HG02840 (cell line): ENCODE data around the gene UBA5.

Source experiments
- ATAC-seq: cut with Tn5 transposase; IDR thresholded peaks from one replicate; pipeline ENCODE4 v1.9.1; 2021; ENCODE audit warnings: mild to moderate bottlenecking, moderate library complexity, moderate number of reproducible peaks; ENCODE audit not compliant: unreplicated experiment, low FRiP score

UBA5 gene

DNA sequence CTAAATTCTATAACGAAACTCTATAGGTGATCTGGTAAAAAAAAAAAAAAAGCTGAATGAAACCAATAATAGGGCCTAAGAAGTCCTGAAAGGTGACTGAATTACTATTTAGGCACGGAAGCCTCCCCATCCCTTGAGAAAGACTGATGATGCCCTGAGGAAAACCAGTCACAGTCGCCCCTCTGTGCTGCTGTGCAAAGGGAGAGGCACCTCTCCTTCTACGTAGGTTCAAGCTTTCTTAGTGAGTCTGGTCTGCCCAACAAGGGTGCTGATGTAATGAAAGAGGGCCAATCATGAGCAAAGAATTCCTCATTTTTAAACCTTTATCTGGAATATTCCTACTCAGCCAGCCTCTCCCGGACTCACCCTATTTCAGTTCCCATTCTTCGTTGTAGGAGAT is 50.2 kb downstream of the UBA5 start:
- no peak for ATAC-seq

DNA sequence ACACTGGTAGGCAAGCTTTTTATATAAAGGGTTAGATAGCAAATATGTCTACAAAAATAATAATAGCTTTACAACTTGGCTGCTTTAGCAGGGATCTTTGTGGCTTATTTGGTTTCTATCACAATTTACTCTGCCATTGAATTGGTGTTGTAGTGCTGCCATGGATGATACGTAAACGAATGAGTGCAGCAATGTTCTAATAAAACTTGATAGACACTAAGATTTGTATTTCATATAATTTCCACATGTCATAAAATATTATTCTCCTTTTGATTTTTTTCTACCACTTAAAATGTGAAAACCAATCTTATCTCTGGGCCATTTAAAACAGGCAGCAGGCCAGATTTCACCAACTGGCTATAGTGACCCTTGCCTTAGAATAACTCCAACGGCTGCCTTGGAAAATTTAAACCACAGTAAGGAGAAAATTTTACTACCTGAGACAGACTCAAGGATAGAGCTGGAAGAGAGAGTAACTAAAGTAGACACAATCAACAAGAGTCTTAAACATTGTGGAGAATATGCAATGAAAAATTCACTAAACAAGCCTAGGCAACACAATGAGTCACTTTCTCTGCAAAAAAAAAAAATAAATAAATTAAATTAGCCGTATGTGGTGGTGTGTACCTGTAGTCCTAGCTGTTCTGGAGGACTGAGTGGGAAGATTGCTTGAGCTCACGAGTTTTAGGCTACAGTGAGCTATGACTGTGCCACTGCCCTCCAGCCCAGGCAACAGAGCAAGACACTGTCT is 54.0 kb downstream of the UBA5 start:
- no peak for ATAC-seq

DNA sequence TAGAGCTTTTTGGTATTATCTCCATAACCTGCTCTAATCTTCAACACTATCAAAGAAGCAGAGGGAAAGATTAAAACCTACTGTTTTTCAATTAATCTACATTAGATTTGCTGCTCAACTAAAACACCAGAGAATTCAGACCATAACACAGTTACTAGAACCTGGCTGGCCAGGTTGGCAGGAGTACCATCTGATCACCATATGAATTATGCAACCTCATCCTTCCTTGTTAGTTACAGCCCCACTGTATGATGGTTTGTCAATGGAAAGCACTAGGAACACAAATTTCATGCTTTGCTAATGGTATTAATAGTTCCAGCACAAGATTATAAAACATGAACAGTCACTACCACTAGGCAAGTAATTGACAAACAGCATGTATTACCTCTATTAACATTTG is 56.2 kb downstream of the UBA5 start:
- ATAC-seq, result no peak

DNA sequence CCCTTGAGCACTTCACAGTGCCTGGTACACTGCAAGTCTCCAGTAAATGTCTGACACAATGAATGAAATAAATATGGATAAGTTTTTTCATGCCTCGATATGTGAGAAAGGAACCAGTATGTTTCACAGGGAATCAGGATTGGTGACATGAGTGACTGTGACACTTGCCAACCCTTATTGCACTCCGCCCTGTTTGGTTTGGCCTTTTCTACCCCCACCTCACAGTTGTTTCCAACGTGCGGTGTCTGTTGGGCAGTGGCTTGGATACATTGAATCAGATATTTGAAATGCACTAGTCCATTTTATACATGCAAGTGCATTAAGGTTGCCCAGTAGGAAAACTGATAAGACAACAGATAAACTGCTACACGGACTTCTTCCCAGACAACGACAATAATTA is 60.1 kb downstream of the UBA5 start:
- ATAC-seq, result no peak

DNA sequence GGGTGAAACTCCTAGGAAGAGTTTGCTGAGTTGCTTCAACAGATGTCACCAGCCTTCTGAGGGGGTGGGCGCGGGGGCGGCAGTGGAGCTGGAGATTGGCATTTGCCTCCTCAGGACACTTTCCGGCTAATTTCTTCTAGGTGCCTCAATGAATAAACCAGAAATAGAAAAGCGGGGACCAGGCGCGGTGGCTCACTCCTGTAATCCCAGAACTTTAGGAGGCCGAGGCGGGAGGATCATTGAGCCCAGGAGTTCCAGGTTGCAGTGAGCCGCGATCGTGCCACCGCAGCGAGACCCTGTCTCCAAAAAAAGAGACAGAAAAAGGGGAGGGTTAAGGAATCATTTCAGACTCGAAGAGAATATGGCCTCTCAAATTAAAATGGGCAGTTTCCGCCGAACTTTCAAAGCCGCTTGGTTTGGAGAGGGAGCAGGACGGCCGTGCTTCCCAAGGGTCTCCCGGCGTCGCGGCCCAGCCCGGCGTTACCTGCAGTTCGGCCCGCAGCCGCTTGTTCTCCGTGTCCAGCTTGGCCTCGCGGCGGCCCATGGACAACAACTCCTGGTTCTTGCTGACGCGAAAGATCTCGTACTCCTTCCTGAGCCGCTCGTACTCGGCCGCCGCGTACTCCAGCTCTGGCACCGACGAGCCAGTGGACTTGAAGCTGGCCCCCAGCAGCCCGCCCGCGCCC is 61.5 kb downstream of the UBA5 start:
- peak; percentile 23 for ATAC-seq

DNA sequence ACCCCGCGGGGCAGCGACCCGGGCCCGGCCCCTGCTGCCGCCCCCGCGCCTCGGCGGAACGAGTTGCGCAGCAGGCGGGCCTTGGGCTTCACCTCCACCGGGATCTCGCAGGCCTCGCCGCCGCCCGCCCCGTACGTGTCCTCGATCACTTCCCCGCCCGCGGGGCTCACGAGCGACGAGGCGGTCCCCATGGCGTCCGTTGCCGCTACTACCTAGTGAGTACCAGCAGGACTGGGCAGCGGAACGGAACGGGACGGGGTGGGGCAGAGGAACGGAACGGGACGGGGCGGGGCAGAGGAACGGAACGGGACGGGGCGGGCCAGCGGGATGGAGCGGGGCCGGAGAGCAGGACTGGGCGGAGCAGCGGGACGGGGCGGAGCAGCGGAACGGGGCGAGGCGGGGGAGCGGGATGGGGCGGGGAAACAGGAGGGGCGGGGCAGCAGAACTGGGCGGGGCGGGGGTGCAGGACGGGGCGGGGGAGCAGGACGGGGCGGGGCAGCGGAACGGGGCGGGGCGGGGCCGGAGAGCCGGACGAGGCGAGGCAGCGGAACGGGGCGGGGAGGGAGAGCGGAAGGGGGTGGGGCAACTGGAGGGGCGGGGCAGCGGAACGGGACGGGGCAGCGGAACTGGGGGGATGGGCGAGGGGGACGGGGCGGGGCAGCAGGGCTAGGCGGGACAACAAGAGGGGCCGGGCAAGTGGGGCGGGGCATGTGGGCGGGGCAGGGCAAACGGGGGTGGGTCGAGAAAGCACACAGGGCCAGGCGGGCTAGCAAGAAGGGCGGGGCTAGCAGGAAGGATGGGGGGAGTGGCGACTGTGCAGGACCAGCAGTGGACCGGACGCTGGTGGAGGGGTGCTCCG is 62.3 kb downstream of the UBA5 start, which contains the start of gene NPHP3:
Gene NPHP3, minus strand, starts transcription at position 245 of the 859 bp plus-strand sequence. Its CDS starts 54 bp downstream, at position 191.
- ATAC-seq, result peak; percentile 80

DNA sequence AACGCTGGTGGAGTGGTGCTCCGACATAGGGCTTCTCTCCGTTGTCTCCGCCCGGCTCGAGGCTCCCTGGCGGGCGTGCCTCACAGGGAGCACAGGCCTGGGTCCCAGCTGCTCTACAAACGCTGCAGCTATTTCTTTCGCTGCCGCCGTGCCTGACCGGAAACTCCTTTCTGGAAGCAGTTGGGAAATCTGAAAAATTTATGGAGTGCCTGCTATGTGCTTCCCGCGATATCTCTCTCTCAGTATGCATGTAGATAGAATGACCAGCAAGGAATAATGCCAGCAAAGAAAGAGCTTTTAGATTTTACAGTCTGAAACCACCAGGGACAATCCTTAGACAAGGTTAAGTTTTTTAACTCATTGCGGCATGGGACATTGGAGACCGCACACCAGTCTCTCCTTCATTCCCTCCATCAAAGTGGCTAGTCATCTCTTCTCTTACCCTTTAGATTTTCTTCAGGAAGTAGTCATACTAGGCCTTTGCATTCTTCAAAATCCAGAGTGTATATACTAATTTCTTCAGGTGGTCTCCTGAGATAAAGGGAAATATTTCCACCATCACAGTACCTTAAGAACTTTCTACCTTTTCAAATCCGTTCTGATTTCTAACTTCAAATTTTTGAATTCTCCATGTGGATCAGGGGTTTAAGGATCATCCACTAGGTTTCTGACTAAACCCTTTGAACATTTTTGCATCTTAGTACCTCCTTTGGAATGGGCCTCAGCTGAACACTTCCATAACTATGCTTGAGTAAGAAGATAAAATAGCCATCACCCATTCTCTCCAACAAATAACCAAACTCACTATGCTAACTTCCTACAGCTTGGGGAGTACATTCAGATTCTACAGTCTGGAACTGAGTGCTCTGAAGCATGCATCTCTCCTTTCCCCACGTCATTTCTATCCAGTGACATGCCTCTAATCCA is 63.2 kb downstream of the UBA5 start:
- peak; percentile 7 for ATAC-seq

DNA sequence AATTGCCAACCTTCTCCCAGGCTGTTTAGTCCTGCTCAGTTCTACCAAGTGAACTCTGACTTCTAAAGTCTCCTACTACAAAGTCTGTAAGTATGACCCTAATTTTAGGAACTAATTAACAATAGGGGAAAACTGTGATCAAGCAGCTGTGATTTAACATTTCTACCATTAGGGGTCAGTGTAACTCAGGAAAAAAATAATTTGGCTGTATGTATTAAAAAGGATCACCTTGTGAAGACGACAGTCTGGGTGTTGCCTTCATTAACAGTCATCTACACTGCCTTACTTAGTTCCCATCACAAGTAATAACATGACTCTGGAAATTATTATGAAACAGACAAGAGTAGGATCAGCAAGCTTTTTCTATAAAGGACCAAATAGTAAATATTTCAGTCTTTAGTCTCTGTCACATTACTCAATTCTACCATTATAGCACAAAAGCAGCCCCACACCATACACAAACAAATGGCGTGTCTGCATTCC is 66.3 kb downstream of the UBA5 start:
- ATAC-seq, result no peak
